GM19463 (cell line): Measurements from ENCODE around the gene DESI1.
"Not testable (repeated sequence)": the region's sequence is repeated elsewhere in the genome, so short reads cannot be mapped to it uniquely, and the experiment has no call there.

ENCODE experiments used
- ATAC-seq: cut with Tn5 transposase; IDR thresholded peaks from one replicate; pipeline ENCODE4 v1.9.1; 2021; ENCODE audit warnings: mild to moderate bottlenecking, moderate library complexity; ENCODE audit not compliant: unreplicated experiment

The DESI1 gene

GRCh38 chr22:41562461-41562860 lies 58.4 kb downstream of the DESI1 start:
- no peak for ATAC-seq

- ATAC-seq = no peak
Observed at GRCh38 chr22:41561788-41562187, 59.1 kb downstream of the DESI1 start.

- no peak for ATAC-seq
Observed at GRCh38 chr22:41561335-41561734, 59.5 kb downstream of the DESI1 start.

DNA sequence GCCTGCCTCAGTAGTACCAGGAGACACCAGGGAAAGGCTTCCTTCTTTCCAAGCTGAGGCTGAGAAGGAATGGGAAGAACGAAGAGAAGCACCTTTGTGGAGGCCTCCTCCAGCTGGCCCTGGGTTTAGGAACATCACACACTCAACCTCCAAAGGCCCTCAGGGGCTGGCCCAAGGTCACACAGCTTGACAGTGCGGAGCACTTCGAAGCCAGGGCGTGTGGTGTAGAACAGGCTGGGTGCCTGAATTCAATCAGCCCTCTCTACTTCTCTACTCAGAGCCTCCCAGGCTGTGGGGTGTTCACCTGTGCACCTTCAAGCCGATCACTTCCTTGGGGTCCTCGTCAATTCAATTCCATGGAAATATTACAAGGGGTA lies 60.8 kb downstream of the DESI1 start:
- ATAC-seq = no peak

DNA sequence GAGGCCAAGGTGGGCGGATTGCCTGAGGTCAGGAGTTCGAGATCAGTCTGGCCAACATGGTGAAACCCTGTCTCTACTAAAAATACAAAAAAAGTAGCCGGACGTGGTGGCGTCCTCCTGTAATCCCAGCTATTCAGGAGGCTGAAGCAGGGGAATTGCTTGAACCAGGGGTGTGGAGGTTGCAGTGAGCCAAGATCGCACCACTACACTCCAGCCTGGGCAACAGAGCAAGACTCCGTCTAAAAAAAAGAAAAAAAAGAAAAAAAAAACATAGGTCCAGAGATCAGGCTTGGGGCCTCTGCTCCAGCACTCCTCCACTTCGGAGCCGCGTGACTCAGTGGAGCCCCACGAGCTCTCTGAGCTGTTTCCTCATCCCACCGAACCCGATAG lies 62.6 kb downstream of the DESI1 start:
- ATAC-seq = not testable (repeated sequence)

GRCh38 chr22:41557401-41558240 lies 63.2 kb downstream of the DESI1 start:
- no peak for ATAC-seq

DNA sequence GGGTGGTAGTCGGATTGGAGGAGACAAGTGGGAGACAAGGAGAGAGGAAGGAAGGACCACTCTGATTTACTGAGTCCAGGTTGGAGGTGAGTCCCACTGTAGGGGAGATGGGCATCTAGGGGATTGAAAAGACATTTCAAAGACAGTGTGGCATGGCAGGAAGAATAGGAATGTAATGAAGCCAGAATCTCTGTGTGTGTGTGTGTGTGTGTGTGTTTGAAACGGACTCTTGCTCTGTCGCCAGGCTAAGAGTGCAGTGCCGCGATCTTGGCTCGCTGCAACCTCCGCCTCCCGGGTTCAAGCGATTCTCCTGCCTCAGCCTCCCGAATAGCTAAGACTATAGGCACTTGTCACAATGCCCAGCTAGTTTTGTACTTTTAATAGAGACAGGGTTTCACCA lies 64.3 kb downstream of the DESI1 start:
- no peak for ATAC-seq

GRCh38 chr22:41555325-41555982 lies 65.4 kb downstream of the DESI1 start:
- no peak for ATAC-seq

GRCh38 chr22:41551877-41552582 lies 68.8 kb downstream of the DESI1 start:
- ATAC-seq = no peak

- no peak for ATAC-seq
Observed at GRCh38 chr22:41550952-41551491, 69.8 kb downstream of the DESI1 start.

- ATAC-seq = no peak
Observed at GRCh38 chr22:41548830-41549211, 72.0 kb downstream of the DESI1 start.
